Measurements from ENCODE around the gene GIPC1.
"Not testable (repeated sequence)": the region's sequence is repeated elsewhere in the genome, so short reads cannot be mapped to it uniquely, and the experiment has no call there.

Gene GIPC1

GRCh38 chr19:14517840-14518505 lies 22.0 kb upstream of the GIPC1 start, which contains the start of gene DNAJB1:
TSS of gene DNAJB1 (minus strand) at chr19:14518397. CDS start at chr19:14518349, 48 bp downstream.
- no peak for FAIRE-seq

- no peak for FAIRE-seq
Observed at GRCh38 chr19:14517446-14517839, 21.5 kb upstream of the GIPC1 start.

GRCh38 chr19:14516746-14517438 lies 21.0 kb upstream of the GIPC1 start:
- FAIRE-seq, result no peak

GRCh38 chr19:14516048-14516534 lies 20.2 kb upstream of the GIPC1 start:
- FAIRE-seq, result no peak

GRCh38 chr19:14515501-14516047 lies 19.6 kb upstream of the GIPC1 start:
- no peak for FAIRE-seq

GRCh38 chr19:14514215-14514863 lies 18.4 kb upstream of the GIPC1 start:
- no peak for FAIRE-seq

- FAIRE-seq, result no peak
Observed at GRCh38 chr19:14512406-14512961, 16.6 kb upstream of the GIPC1 start.

GRCh38 chr19:14511229-14511593 lies 15.3 kb upstream of the GIPC1 start:
- no peak for FAIRE-seq

- FAIRE-seq, result no peak
Observed at GRCh38 chr19:14510311-14511228, 14.6 kb upstream of the GIPC1 start.

- FAIRE-seq, result no peak
Observed at GRCh38 chr19:14507704-14508542, 12.0 kb upstream of the GIPC1 start.

GRCh38 chr19:14505488-14506239 lies 9.7 kb upstream of the GIPC1 start:
- no peak for FAIRE-seq

GRCh38 chr19:14504575-14504974 lies 8.6 kb upstream of the GIPC1 start:
- FAIRE-seq, result not testable (repeated sequence)

- FAIRE-seq, result no peak
Observed at GRCh38 chr19:14503285-14503684, 7.4 kb upstream of the GIPC1 start.

GRCh38 chr19:14502334-14503092 lies 6.6 kb upstream of the GIPC1 start:
- no peak for FAIRE-seq

GRCh38 chr19:14497228-14497921 lies 1.4 kb upstream of the GIPC1 start:
- no peak for FAIRE-seq

GRCh38 chr19:14496834-14497227 lies 904 bp upstream of the GIPC1 start:
- FAIRE-seq, result no peak

GRCh38 chr19:14495672-14496028 lies 277 bp downstream of the GIPC1 start:
- no peak for FAIRE-seq

- no peak for FAIRE-seq
Observed at GRCh38 chr19:14494910-14495671, 836 bp downstream of the GIPC1 start.
